Activated naive CD4-positive, alpha-beta T cell treated with anti-CD3 and anti-CD28 coated beads, Interleukin-2, amount 50 U/mL, for 72 hours (primary cell): Measurements from ENCODE around the gene TMEM132C. TPM values are rescaled to one million over a fixed set of nuclear protein-coding genes. Genes with fewer than 3 reads are reported as not detected.

Experiments
- ATAC-seq, 2 donors: fragments of 150-1000 bp; cut with Tn5 transposase; 2 replicates each; pipeline ENCODE4 v1.10.0; 2021; ENCODE audit warnings: mild to moderate bottlenecking in 2 of 2, moderate library complexity in 2 of 2
- DNase-seq, 2 donors: peaks; one replicate each; pipeline ENCODE4 v3.0.0; 2021 to 2022; ENCODE audit warnings: low spot score in 2 of 2
- H3K27ac Mint-ChIP-seq, 2 donors: one replicate each; pipeline ENCODE4 v1.8.0; 2022; ENCODE audit warnings: mild to moderate bottlenecking in 2 of 2, mixed read lengths in 2 of 2
- H3K36me3 Mint-ChIP-seq, 2 donors: one replicate each; pipeline ENCODE4 v1.8.0; 2022; ENCODE audit warnings: mixed read lengths in 2 of 2
- H3K9me3 Mint-ChIP-seq, 2 donors: one replicate each; pipeline ENCODE4 v1.8.0; 2022; ENCODE audit warnings: mixed read lengths in 2 of 2
- total RNA-seq, 2 donors: library from RNA; stranded (reverse); gene quantifications; one replicate each; pipeline ENCODE4 v1.2.3, GENCODE V29; 2022

The TMEM132C gene
- total RNA-seq, 2 donors from 2014 or later = not detected

- no peak for DNase-seq
- ATAC-seq = no peak
- no peaks in the 10 kb centered on the region for H3K36me3 Mint-ChIP-seq
- H3K9me3 Mint-ChIP-seq = peaks cover 14 to 20% of the 10 kb centered on the region in 2 donors
- no peak overlapping the region for H3K27ac Mint-ChIP-seq
Measured at GRCh38 chr12:128534906-128535305, 267.9 kb downstream of the TMEM132C start.

GRCh38 chr12:128536810-128537209, 269.8 kb downstream of the TMEM132C start:
- no peak for DNase-seq
- peaks cover 16 to 20% of the 10 kb centered on the region in 2 donors for H3K9me3 Mint-ChIP-seq
- no peaks in the 10 kb centered on the region for H3K36me3 Mint-ChIP-seq
- ATAC-seq = no peak
- H3K27ac Mint-ChIP-seq = no peak overlapping the region

- no peak for DNase-seq
- H3K27ac Mint-ChIP-seq = no peak overlapping the region
- no peak for ATAC-seq
- peaks cover 16 to 20% of the 10 kb centered on the region in 2 donors for H3K9me3 Mint-ChIP-seq
- no peaks in the 10 kb centered on the region for H3K36me3 Mint-ChIP-seq
Measured at GRCh38 chr12:128537668-128538067, 270.7 kb downstream of the TMEM132C start.

- Mint-ChIP-seq H3K27ac (no peak overlapping the region), H3K36me3 (no peaks in the 10 kb centered on the region), H3K9me3 (peaks cover 11 to 20% of the 10 kb centered on the region in 2 donors)
- DNase-seq (no peak), ATAC-seq (no peak)
Measured at GRCh38 chr12:128542844-128543243, 275.9 kb downstream of the TMEM132C start.

- H3K27ac Mint-ChIP-seq = no peak overlapping the region
- H3K36me3 Mint-ChIP-seq = no peaks in the 10 kb centered on the region
- H3K9me3 Mint-ChIP-seq = peaks cover 11 to 20% of the 10 kb centered on the region in 2 donors
- ATAC-seq = no peak
- no peak for DNase-seq
Measured at GRCh38 chr12:128543460-128543859, 276.5 kb downstream of the TMEM132C start.

- H3K27ac Mint-ChIP-seq = no peak overlapping the region
- no peaks in the 10 kb centered on the region for H3K36me3 Mint-ChIP-seq
- peaks cover 7 to 20% of the 10 kb centered on the region in 2 donors for H3K9me3 Mint-ChIP-seq
- DNase-seq (no peak), ATAC-seq (no peak)
Measured at GRCh38 chr12:128543971-128544370, 277.0 kb downstream of the TMEM132C start.

- no peak for ATAC-seq
- Mint-ChIP-seq H3K9me3 (peaks cover 0 to 4% of the 10 kb centered on the region in 2 donors), H3K27ac (no peak overlapping the region), H3K36me3 (no peaks in the 10 kb centered on the region)
- no peak for DNase-seq
Measured at GRCh38 chr12:128548949-128549348, 282.0 kb downstream of the TMEM132C start.

- Mint-ChIP-seq H3K36me3 (no peaks in the 10 kb centered on the region), H3K9me3 (peaks cover 0 to 4% of the 10 kb centered on the region in 2 donors), H3K27ac (no peak overlapping the region)
- no peak for ATAC-seq
- no peak for DNase-seq
Measured at GRCh38 chr12:128549601-128550218, 282.7 kb downstream of the TMEM132C start.

GRCh38 chr12:128551266-128551665, 284.3 kb downstream of the TMEM132C start:
- Mint-ChIP-seq H3K27ac (no peak overlapping the region), H3K36me3 (no peaks in the 10 kb centered on the region), H3K9me3 (peaks cover 0 to 6% of the 10 kb centered on the region in 2 donors)
- no peak for DNase-seq
- no peak for ATAC-seq

GRCh38 chr12:128554546-128555304, 287.8 kb downstream of the TMEM132C start:
- no peak for DNase-seq
- peaks cover 0 to 10% of the 10 kb centered on the region in 2 donors for H3K36me3 Mint-ChIP-seq

GRCh38 chr12:128557231-128557630, 290.3 kb downstream of the TMEM132C start:
- H3K9me3 Mint-ChIP-seq = peaks cover 13 to 20% of the 10 kb centered on the region in 2 donors
- H3K27ac Mint-ChIP-seq = no peak overlapping the region
- ATAC-seq = no peak
- H3K36me3 Mint-ChIP-seq = peaks cover 0 to 10% of the 10 kb centered on the region in 2 donors
- DNase-seq = no peak

More at GRCh38 chr12:128554546-128555304, 287.8 kb downstream of the TMEM132C start:
- no peak overlapping the region for H3K27ac Mint-ChIP-seq
- ATAC-seq = no peak
- peaks cover 6 to 16% of the 10 kb centered on the region in 2 donors for H3K9me3 Mint-ChIP-seq

- ATAC-seq (no peak), DNase-seq (no peak)
- peaks cover 0 to 5% of the 10 kb centered on the region in 2 donors for H3K36me3 Mint-ChIP-seq
- peaks cover 4 to 14% of the 10 kb centered on the region in 2 donors for H3K9me3 Mint-ChIP-seq
- no peak overlapping the region for H3K27ac Mint-ChIP-seq
Measured at GRCh38 chr12:128564956-128565355, 298.0 kb downstream of the TMEM132C start.

GRCh38 chr12:128567730-128568129, 300.8 kb downstream of the TMEM132C start:
- ATAC-seq (no peak), DNase-seq (no peak)
- peaks cover 0 to 11% of the 10 kb centered on the region in 2 donors for H3K36me3 Mint-ChIP-seq
- H3K27ac Mint-ChIP-seq = no peak overlapping the region
- peaks cover 0 to 15% of the 10 kb centered on the region in 2 donors for H3K9me3 Mint-ChIP-seq

GRCh38 chr12:128570191-128571065, 303.5 kb downstream of the TMEM132C start:
- H3K36me3 Mint-ChIP-seq = peaks cover 0 to 18% of the 10 kb centered on the region in 2 donors
- DNase-seq = no peak
- H3K27ac Mint-ChIP-seq = no peak overlapping the region
- peaks cover 6 to 21% of the 10 kb centered on the region in 2 donors for H3K9me3 Mint-ChIP-seq
- ATAC-seq = peak in 1 of 2 donors; percentile 53

GRCh38 chr12:128571906-128572810, 305.2 kb downstream of the TMEM132C start:
- peak; percentile 16 to 66 for ATAC-seq
- DNase-seq = peak in 1 of 2 donors; percentile 61
- H3K27ac Mint-ChIP-seq = no peak overlapping the region

GRCh38 chr12:128573907-128574306, 306.9 kb downstream of the TMEM132C start:
- peaks cover 0 to 18% of the 10 kb centered on the region in 2 donors for H3K36me3 Mint-ChIP-seq
- no peak overlapping the region for H3K27ac Mint-ChIP-seq
- ATAC-seq (no peak), DNase-seq (no peak)
- H3K9me3 Mint-ChIP-seq = peaks cover 11 to 21% of the 10 kb centered on the region in 2 donors

More at GRCh38 chr12:128571906-128572810, 305.2 kb downstream of the TMEM132C start:
- H3K36me3 Mint-ChIP-seq = peaks cover 0 to 18% of the 10 kb centered on the region in 2 donors
- peaks cover 6 to 21% of the 10 kb centered on the region in 2 donors for H3K9me3 Mint-ChIP-seq
